IMR-90 (cell line): ENCODE data around the gene PTPRO. TPM values are rescaled to one million over a fixed set of nuclear protein-coding genes. Genes with fewer than 3 reads are reported as not detected.

Source experiments
- ATAC-seq: fragments of 200-7000 bp; cut with Tn5 transposase; 2 replicates; pipeline ENCODE4 v1.9.1; 2020; ENCODE audit warnings: low read depth, mild to moderate bottlenecking, moderate library complexity
- BruUV-seq: library from RNA; stranded (reverse); fragments of 400-500 nt; replicated peaks from 2 replicates; lab custom pipeline; 2021; lab: Mats Ljungman, UMichigan
- CTCF ChIA-PET: fragments of 300-600 bp; formaldehyde crosslinking; extraction: SDS; loops from one replicate; lab custom pipeline; 2021; ENCODE audit warnings: antibody characterized with exemption; lab: Yijun Ruan, JAX
- POLR2A ChIA-PET: fragments of 300-600 bp; sonication (Branson Sonifier 250); formaldehyde crosslinking; loops from one replicate; lab custom pipeline; 2022; ENCODE audit warnings: antibody characterized with exemption; ENCODE audit not compliant: unreplicated experiment; lab: Charles Lee
- DNase-seq: peaks from one replicate; pipeline ENCODE4 v3.0.0; 2013
- H2AFZ ChIP-seq: replicated peaks from 2 replicates; pipeline ENCODE3; 2013; ENCODE audit warnings: low read length, mild to moderate bottlenecking; ENCODE audit not compliant: poor library complexity
- H2AK5ac ChIP-seq: 2 replicates; pipeline ENCODE4 v1.6.1; 2013; ENCODE audit warnings: low read depth, low read length, inconsistent platforms
- H2AK9ac ChIP-seq: replicated peaks from 2 replicates; pipeline ENCODE3; 2013; ENCODE audit warnings: mild to moderate bottlenecking, low read depth, low read length, moderate library complexity; ENCODE audit not compliant: poor library complexity
- H2BK120ac ChIP-seq: 2 replicates; pipeline ENCODE4 v1.6.1; 2013; ENCODE audit warnings: low read depth, low read length, inconsistent platforms
- H2BK15ac ChIP-seq: 3 replicates; pipeline ENCODE4 v1.6.1; 2013; ENCODE audit warnings: low read depth, low read length, inconsistent platforms
- H2BK20ac ChIP-seq: 2 replicates; pipeline ENCODE4 v1.6.1; 2013; ENCODE audit warnings: low read depth, mild to moderate bottlenecking, inconsistent platforms, low read length, moderate library complexity
- H2BK5ac ChIP-seq: 2 replicates; pipeline ENCODE4 v1.6.1; 2013; ENCODE audit warnings: mild to moderate bottlenecking, low read depth, low read length, inconsistent platforms; ENCODE audit not compliant: poor library complexity, severe bottlenecking
- H3K14ac ChIP-seq: replicated peaks from 2 replicates; pipeline ENCODE4 v1.6.1; 2013; ENCODE audit warnings: low read depth, low read length, inconsistent platforms
- H3K18ac ChIP-seq: 2 replicates; pipeline ENCODE4 v1.6.1; 2013; ENCODE audit warnings: low read depth, low read length, control low read depth
- H3K23ac ChIP-seq: 2 replicates; pipeline ENCODE4 v1.6.1; 2013; ENCODE audit warnings: low read depth, low read length, inconsistent platforms
- H3K27ac ChIP-seq: 2 replicates; pipeline ENCODE4 v1.5.1; 2013; ENCODE audit warnings: mild to moderate bottlenecking, control low read depth, low read length; ENCODE audit not compliant: insufficient read depth
- H3K27me3 ChIP-seq: 2 replicates; pipeline ENCODE4 v1.6.1; 2013; ENCODE audit warnings: low read length; ENCODE audit not compliant: control insufficient read depth, insufficient read depth
- H3K36me3 ChIP-seq: 2 replicates; pipeline ENCODE4 v1.6.1; 2013; ENCODE audit warnings: low read length, mixed read lengths; ENCODE audit not compliant: control insufficient read depth, insufficient read depth
- H3K4ac ChIP-seq: 2 replicates; pipeline ENCODE4 v1.6.1; 2013; ENCODE audit warnings: low read depth, low read length, inconsistent platforms
- H3K4me1 ChIP-seq: 2 replicates; pipeline ENCODE4 v1.6.1; 2013; ENCODE audit warnings: low read length, mixed read lengths; ENCODE audit not compliant: control insufficient read depth, insufficient read depth
- H3K4me2 ChIP-seq: 2 replicates; pipeline ENCODE4 v1.6.1; 2013; ENCODE audit warnings: low read depth, mild to moderate bottlenecking, control low read depth, low read length, moderate library complexity
- H3K4me3 ChIP-seq: 2 replicates; pipeline ENCODE4 v1.5.1; 2013; ENCODE audit warnings: low read depth, mild to moderate bottlenecking, control low read depth, low read length, moderate library complexity; ENCODE audit not compliant: insufficient read depth
- H3K56ac ChIP-seq: 2 replicates; pipeline ENCODE4 v1.6.1; 2013; ENCODE audit warnings: low read length, inconsistent platforms; ENCODE audit not compliant: insufficient read depth; ENCODE audit errors: extremely low read depth
- H3K79me1 ChIP-seq, 2 experiments: 2 replicates each; pipeline ENCODE4 v1.6.1; 2013; ENCODE audit warnings: low read length in 2 of 2, inconsistent platforms in 1 of 2, low read depth in 1 of 2
- H3K9ac ChIP-seq: 2 replicates; pipeline ENCODE4 v1.6.1; 2013; ENCODE audit warnings: low read depth, low read length, control low read depth
- H3K9me1 ChIP-seq: 2 replicates; pipeline ENCODE4 v1.6.1; 2013; ENCODE audit warnings: low read length, inconsistent platforms; ENCODE audit not compliant: insufficient read depth
- H3K9me3 ChIP-seq: 2 replicates; pipeline ENCODE4 v1.6.1; 2013; ENCODE audit warnings: low read length; ENCODE audit not compliant: control insufficient read depth, insufficient read depth
- H4K20me1 ChIP-seq: 2 replicates; pipeline ENCODE4 v1.6.1; 2013; ENCODE audit warnings: low read length, inconsistent platforms; ENCODE audit not compliant: insufficient read depth
- H4K5ac ChIP-seq: 2 replicates; pipeline ENCODE4 v1.6.1; 2013; ENCODE audit warnings: mild to moderate bottlenecking, low read depth, low read length, control low read depth
- H4K8ac ChIP-seq, 2 experiments: 2 replicates each; pipeline ENCODE4 v1.6.1; 2013; ENCODE audit warnings: low read depth in 2 of 2, low read length in 2 of 2, control low read depth in 1 of 2, inconsistent platforms in 1 of 2
- H4K91ac ChIP-seq: 2 replicates; pipeline ENCODE4 v1.6.1; 2013; ENCODE audit warnings: low read depth, low read length, inconsistent platforms; ENCODE audit not compliant: insufficient read depth
- BHLHE40 ChIP-seq: fragments of 150-350 bp; IDR thresholded peaks from 2 replicates; pipeline ENCODE4 v1.6.1; 2016; ENCODE audit warnings: mild to moderate bottlenecking, low read depth, low read length
- CEBPB ChIP-seq: IDR thresholded peaks from 2 replicates; pipeline ENCODE4 v1.6.1; 2012; ENCODE audit warnings: low read depth, low read length, improper control_type of control experiment
- CHD1 ChIP-seq: IDR thresholded peaks from 2 replicates; pipeline ENCODE4 v1.6.1; 2012; ENCODE audit warnings: low read depth, low read length, improper control_type of control experiment
- CTCF ChIP-seq: conservative IDR thresholded peaks from 2 replicates; pipeline ENCODE4 v1.5.1; 2012; ENCODE audit warnings: mild to moderate bottlenecking, low read depth, low read length, improper control_type of control experiment
- ELK1 ChIP-seq: fragments of 150-350 bp; IDR thresholded peaks from 2 replicates; pipeline ENCODE4 v1.6.1; 2016; ENCODE audit warnings: low read depth, mild to moderate bottlenecking, low read length, moderate library complexity, borderline replicate concordance
- FOS ChIP-seq: fragments of 150-350 bp; IDR thresholded peaks from 2 replicates; pipeline ENCODE4 v1.6.1; 2016; ENCODE audit warnings: low read depth, low read length
- MAFK ChIP-seq: IDR thresholded peaks from 2 replicates; pipeline ENCODE4 v1.6.1; 2012; ENCODE audit warnings: low read depth, low read length, improper control_type of control experiment
- MAZ ChIP-seq: IDR thresholded peaks from 2 replicates; pipeline ENCODE4 v1.6.1; 2012; ENCODE audit warnings: low read depth, mild to moderate bottlenecking, low read length, improper control_type of control experiment, moderate library complexity, borderline replicate concordance
- MXI1 ChIP-seq: IDR thresholded peaks from 2 replicates; pipeline ENCODE4 v1.6.1; 2012; ENCODE audit warnings: low read depth, mild to moderate bottlenecking, low read length, moderate library complexity, borderline replicate concordance
- NFE2L2 ChIP-seq: fragments of 150-350 bp; IDR thresholded peaks from 2 replicates; pipeline ENCODE4 v1.6.1; 2016; ENCODE audit warnings: low read depth, mild to moderate bottlenecking, low read length
- POLR2A ChIP-seq: IDR thresholded peaks from 2 replicates; pipeline ENCODE4 v1.6.1; 2012; ENCODE audit warnings: mild to moderate bottlenecking, low read depth, low read length
- RAD21 ChIP-seq: IDR thresholded peaks from 2 replicates; pipeline ENCODE4 v1.6.1; 2012; ENCODE audit warnings: low read length, improper control_type of control experiment
- RCOR1 ChIP-seq: IDR thresholded peaks from 2 replicates; pipeline ENCODE4 v1.6.1; 2012; ENCODE audit warnings: mild to moderate bottlenecking, low read length, improper control_type of control experiment; ENCODE audit not compliant: insufficient replicate concordance
- RFX5 ChIP-seq: IDR thresholded peaks from 2 replicates; pipeline ENCODE4 v1.8.0; 2012; ENCODE audit warnings: low read depth, mild to moderate bottlenecking, low read length, moderate library complexity
- SMC3 ChIP-seq: fragments of 150-350 bp; IDR thresholded peaks from 2 replicates; pipeline ENCODE4 v1.6.1; 2016; ENCODE audit warnings: low read depth, mild to moderate bottlenecking, antibody characterized with exemption, low read length, moderate library complexity
- USF2 ChIP-seq: fragments of 150-350 bp; IDR thresholded peaks from 2 replicates; pipeline ENCODE4 v1.6.1; 2017; ENCODE audit warnings: mild to moderate bottlenecking, antibody characterized with exemption, low read length, low read depth
- WGBS, 2 experiments: methylation state at CpG; one replicate each; pipeline versions ENCODE4 v1.1.5 to v1.1.7; 2013; ENCODE audit warnings: missing lambda C conversion rate in 2 of 2; ENCODE audit not compliant: insufficient read length in 1 of 2; ENCODE audit errors: extremely low coverage in 2 of 2; 5-methylcytosine and 5-hydroxymethylcytosine counted together
- dilution Hi-C: fragments of 300-500 bp; cut with HindIII; formaldehyde crosslinking; loops from one replicate; pipeline ENCODE4 v1.14.3; 2018; ENCODE audit warnings: low sequenced_read_pairs; ENCODE audit not compliant: unreplicated experiment
- in situ Hi-C: fragments of 300-500 bp; cut with MboI; formaldehyde crosslinking; loops from 3 replicates; pipeline ENCODE4 v1.14.3; 2019; ENCODE audit warnings: low sequenced_read_pairs, inconsistent platforms, mixed read lengths
- intact Hi-C: fragments of 100-400 bp; cut with micrococcal nuclease; formaldehyde crosslinking; loops from 2 replicates; pipeline ENCODE4 v1.10.0; 2022
- polyA plus RNA-seq, 3 experiments: library from polyadenylated mRNA; depleted of rRNA; stranded (reverse); fragments of >200 nt; gene quantifications; 2 replicates each; pipeline ENCODE4 v1.2.3, GENCODE V29; 2012; ENCODE audit warnings: low replicate concordance in 1 of 3
- total RNA-seq: library from RNA; depleted of rRNA; stranded (reverse); fragments of >200 nt; gene quantifications from 2 replicates; pipeline ENCODE4 v1.2.3, GENCODE V29; 2012

The PTPRO gene
- total and polyA plus RNA-seq, 2 of the 4 experiments (the other 2 are of a cell fraction): 0.03 to 0.18 TPM

- ATAC-seq (no peak), DNase-seq (no peak)
- Histone ChIP-seq H3K4me1 (no peaks in the 10 kb centered on the region), H3K4me3 (no peak overlapping the region), H2AK9ac (no peak overlapping the region), H2AFZ (no peak overlapping the region), H3K27ac (no peak overlapping the region), H2BK20ac (no peak overlapping the region), H3K4me2 (no peak overlapping the region), H4K5ac (no peak overlapping the region), H3K23ac (no peak overlapping the region), H4K91ac (no peak overlapping the region), H3K36me3 (no peaks in the 10 kb centered on the region), H3K18ac (no peak overlapping the region), H2BK5ac (no peak overlapping the region), H3K4ac (no peak overlapping the region), H3K9ac (no peak overlapping the region), H3K56ac (no peak overlapping the region), H2BK15ac (no peak overlapping the region), H2AK5ac (no peak overlapping the region), H3K27me3 (no peaks in the 10 kb centered on the region), H3K9me1 (no peaks in the 10 kb centered on the region), H4K20me1 (no peaks in the 10 kb centered on the region), H4K8ac (no peak overlapping the region), H3K14ac (no peak overlapping the region), H2BK120ac (no peak overlapping the region), H3K9me3 (no peaks in the 10 kb centered on the region), H3K79me1 (no peaks in the 10 kb centered on the region)
- ChIA-PET CTCF (no interaction called here), POLR2A (no interaction called here)
- BruUV-seq: no TSS peak
- no CpG with 5 or more reads among the region's 4 CpGs for WGBS, 2 experiments
- in situ Hi-C loops: no loop called here
- intact Hi-C loops: no loop called here
- TF ChIP-seq SMC3: no peak
- no peak for TF ChIP-seq ELK1
- no peak for TF ChIP-seq MAFK
- no peak for TF ChIP-seq RCOR1
- no peak for TF ChIP-seq POLR2A
- no peak for TF ChIP-seq NFE2L2
- TF ChIP-seq BHLHE40: no peak
- TF ChIP-seq CTCF: no peak
- TF ChIP-seq RAD21: no peak
- TF ChIP-seq MAZ: no peak
- no peak for TF ChIP-seq USF2
- TF ChIP-seq RFX5: no peak
- TF ChIP-seq CHD1: no peak
- TF ChIP-seq FOS: no peak
- no peak for TF ChIP-seq MXI1
- no peak for TF ChIP-seq CEBPB
- dilution Hi-C loops: no loop called here
These were observed 22.3 kb downstream of the PTPRO start for GRCh38 chr12:15344561-15344960.
